HG02852 (cell line): ENCODE measurements around the gene FALEC.

ENCODE experiments used
- ATAC-seq: cut with Tn5 transposase; IDR thresholded peaks from one replicate; pipeline ENCODE4 v1.9.1; 2021; ENCODE audit warnings: mild to moderate bottlenecking, moderate library complexity; ENCODE audit not compliant: unreplicated experiment

FALEC gene

DNA sequence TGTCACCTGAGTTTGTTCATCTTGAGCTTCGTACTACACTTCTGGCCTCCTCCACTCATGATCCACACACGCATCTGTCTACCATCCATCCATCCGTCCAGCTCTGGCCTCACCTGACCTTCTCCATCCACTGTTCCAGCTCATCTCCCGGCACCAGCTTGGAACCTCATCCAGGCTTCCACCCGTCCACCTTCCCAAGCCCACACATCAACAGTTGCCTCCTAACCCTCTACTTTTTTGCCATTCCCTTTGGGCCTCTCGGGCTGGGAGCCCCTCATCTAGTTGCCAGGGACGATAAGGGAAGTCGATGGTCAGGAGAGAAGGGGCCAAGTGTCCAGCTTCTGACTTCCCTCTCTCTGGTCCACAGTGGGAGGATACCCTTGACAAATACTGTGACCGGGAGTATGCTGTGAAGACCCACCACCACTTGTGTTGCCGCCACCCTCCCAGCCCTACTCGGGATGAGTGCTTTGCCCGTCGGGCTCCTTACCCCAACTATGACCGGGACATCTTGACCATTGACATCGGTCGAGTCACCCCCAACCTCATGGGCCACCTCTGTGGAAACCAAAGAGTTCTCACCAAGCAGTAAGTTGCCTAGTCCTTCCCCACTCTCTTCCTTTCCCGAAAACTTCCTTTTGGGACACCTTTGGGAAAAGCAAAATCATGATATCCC, 3.4 kb upstream of the FALEC start:
- ATAC-seq = no peak

DNA sequence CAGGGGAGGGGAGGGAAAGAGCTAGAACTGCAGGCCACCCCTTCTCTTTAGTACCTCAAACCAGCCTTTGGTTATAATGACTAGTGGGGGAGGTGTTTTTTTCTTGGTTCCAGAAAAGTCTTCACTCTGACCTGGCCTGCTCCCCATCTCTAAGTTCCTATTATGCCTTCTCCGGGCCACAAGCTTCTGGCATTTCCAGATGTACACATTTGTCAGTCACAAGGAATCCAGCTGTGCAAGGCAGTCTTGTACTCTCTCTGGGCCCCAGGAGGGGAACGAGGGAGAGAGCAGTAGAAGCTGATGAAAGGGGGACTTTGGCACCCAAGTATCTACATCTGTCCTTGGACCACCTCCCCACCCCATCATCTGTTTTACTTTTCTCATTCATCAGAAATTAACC, 2.7 kb upstream of the FALEC start:
- ATAC-seq = no peak

DNA sequence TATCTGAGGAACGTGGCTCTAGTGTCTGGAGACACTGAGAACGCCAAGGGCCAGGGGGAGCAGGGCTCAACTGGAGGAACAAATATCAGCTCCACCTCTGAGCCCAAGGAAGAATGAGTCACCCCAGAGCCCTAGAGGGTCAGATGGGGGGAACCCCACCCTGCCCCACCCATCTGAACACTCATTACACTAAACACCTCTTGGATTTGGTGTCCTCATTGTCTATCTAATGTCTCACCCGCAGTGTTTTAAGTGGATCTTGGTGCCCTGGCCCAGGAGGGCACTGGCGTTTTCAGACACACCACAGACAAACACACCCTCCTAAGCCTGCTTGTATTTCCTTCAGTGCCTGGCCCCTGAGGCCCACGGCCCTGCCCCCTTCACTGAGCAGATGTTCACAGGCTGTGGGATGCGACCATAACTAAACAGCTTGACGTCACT, 2.2 kb upstream of the FALEC start:
- no peak for ATAC-seq

DNA sequence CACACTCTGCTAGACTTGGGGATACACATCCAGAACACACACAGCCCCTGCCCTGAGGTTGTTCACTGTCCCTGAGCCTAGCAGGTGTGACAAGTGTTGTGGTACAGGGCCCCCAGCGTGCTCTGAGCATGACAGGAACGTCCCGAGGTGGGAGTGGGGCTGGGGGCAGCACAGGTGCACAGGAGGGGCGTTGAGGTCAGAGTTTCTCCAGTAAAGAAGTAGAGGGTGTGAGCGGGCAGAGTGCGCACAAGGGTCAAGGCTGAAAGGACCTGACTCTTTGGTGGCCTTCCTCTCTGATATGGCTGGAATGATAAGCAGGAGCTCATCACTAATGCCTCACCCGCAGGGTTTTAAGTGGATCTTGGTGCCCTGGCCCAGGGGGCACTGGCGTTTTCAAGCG, 1.3 kb upstream of the FALEC start:
- ATAC-seq = no peak

DNA sequence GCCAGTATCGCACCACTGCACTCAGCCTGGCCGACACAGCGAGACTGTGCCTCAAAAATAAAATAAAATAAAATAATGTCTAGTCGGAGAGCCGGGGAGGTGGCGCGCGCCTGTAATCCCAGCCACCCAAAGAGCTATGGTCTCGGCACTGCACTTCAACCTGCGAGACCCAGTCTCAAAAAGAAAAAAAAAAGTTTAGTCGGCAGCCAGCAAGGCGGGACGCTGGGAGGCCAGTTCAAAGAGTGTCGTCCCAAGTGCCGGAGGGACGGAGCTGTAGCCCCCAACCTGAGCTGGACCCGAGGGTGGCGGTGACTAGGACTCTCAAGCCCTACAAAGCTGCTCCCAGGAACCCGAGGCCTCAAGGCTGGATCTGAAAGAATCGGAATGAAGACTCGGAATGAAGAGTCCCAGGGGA, 632 bp upstream of the FALEC start:
- no peak for ATAC-seq

DNA sequence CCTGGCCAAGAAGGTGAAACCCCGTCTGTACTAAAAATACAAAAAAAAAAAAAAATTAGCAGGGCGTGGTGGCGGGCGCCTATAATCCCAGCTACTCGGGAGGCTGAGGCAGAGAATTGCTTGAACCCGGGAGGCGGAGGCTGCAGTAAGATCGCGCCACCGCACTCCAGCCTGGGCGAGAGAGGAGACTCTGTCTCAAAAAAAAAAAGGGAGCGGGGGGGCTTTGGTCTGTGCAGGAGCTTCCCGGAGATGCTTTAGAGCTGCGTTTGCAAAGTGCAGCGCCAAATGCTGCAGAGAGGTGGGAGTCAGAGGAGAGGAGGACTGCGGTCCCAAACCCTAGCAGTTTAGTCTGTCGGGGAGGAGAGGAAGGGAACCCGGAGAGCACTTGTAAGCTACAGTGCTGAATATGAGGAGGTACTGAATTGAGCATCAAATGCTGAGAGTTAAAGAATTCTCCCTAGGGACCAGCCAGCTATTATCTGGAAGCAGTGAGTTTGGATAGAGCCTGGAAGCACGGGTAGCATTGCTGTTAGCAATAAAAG, 569 bp downstream of the FALEC start:
- ATAC-seq = no peak

DNA sequence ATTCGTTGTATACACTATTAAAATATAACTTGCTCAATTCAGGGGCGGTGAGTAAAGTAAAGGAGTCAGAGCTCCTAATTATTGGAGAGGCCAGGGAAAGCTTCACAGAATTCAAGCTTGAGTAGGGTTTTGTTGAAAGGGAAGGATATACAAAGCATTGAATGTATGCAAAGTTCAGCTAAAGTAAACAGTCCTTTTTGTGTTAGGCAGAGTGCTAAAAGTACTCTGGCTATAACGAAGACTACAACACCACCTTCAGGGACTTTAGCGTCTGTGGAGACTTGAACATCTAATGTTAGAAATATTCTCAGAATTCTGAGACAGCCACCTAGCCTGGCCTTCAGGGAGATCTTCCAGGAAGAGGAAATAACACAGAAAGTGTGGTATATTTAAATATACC, 1.1 kb downstream of the FALEC start:
- no peak for ATAC-seq

DNA sequence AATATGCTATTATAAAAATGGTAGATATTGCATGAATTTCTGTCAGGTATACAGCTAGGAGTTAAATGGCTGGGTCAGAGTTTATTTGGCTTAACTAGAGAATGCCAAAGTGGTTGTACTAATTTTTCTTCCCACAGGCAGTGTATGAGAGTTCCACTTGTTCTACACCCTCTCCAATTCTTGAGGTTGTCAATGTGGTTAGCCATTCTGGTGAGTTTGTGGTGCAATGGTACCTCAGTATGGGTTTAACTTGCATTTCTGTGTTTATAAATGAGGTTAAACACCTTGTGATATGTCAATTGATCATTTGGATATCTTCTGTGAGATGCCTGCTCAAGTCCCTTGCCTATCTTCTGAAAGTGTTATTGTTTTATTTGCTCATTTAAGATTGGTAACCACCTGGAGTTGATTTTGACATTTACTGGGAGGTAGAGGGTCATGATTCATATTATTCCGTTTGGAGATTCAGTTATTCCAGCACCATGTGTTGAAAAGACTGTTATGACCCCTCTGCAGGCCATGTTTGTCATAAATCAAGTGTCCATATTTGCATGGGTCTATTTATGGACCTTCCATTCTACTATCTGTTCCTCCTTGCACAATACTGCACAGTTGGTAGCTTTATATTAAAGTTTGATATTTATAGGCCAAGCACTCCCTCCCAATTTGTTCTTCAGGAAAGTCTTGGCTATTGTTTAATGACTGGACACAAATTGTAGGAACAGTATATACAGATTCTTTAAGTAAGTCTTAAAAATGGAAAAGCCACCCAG, 5.8 kb downstream of the FALEC start:
- ATAC-seq = no peak

DNA sequence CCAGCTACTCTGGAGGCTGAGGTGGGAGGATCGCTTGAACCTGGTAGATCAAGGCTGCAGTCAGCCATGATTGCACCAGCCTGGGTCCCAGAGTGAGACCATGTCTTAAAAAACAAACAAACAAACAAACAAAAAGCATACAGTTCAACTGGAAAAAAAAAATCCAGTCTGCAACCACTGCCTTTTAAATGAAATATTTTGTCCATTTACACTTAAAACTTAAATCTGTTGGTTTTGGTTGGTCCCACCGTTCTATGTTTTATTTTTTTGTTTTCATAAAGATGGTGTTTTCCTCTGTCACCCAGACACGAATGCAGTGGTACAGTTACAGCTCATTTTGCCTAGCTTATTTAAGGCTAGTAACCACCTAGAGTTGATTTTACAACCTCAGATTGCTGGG, 9.8 kb downstream of the FALEC start:
- ATAC-seq = no peak

DNA sequence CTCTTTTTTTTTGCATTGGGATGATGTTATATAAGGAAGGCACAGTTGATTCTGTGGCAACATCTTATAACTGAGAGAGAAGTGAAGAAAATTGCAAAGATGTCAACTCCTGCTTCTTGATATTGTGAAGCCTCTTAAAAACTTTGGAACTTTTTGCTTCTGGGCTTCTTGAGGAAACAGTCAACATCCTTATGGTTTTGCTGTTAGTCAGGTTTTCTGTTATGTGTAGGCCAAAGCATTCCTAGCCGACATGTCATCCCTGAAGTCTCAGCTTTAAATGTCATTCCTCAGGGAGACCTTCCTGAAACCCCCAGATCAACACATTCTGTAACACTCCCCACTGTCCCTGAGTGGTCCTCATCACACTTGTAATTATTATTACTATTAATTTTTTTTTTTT, 12.6 kb downstream of the FALEC start:
- no peak for ATAC-seq

DNA sequence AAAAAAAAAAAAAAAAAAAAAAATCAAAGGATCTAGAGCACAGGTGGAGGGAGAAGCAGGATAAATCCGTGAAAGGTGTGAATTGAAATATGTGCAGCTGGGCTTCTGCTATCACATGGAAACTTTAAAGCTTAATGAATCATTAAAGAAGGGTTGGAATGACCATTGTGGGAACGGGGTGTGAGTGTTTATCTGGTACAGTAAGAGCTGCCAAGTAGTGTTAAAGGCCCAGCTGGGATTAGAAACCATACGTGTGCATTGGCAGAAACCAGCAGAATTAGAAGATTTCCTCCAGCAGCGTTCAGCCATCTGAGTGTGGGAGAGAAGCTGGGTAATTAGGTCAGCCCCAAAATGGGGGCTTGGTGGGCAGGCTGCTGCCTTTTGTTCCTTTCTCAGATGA, 13.5 kb downstream of the FALEC start:
- ATAC-seq = no peak

DNA sequence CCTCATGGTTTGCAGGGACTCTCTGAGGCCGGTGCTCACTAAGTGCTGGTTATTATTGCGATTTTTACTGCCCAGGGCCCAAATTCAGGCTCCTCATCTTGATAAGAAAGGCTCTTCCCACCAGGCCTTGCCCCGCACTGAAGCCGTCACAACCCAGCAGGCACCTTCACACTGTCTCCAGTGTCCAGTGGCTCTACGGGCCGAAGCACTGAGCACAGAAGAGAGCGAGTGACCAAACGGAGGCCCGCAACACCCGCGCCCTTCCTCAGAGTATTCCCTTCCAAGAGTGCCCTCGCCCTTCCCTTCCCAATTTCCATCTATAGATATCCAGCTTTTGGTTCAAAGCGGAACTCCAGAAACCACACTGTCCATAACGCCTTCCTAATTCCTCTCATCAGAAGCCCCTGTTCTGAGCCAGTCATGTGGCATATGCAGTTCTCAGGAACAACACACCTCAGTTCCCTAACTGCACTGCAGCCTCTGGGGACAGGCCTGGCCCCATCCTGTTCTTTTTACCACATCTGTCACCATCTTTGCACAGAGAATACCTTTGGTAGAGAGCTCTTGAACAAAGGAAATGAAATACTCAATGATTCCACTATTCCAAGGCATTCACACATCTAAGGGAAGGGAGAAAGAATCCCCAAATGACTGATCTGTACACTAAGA, 15.1 kb downstream of the FALEC start:
- no peak for ATAC-seq

DNA sequence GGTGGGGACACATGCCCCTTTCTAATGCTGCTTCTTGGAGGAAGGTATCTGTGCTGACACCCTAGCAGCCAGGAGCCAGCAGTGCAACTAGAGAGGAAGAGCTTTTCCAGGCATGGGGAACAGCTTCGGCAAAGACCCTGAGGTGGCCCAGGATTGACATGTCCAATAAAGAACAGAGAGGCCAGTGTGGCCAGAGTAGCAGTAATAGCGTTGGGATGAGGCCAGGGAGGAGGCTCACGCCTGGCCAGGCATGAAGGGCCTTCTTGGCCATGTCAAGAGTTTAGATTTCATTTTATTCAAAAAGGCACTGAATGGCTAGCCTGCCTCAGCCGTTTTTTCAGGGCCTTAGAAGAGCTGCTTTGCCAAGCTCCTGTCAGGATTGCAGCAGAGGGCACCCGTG, 17.3 kb downstream of the FALEC start:
- ATAC-seq = no peak

DNA sequence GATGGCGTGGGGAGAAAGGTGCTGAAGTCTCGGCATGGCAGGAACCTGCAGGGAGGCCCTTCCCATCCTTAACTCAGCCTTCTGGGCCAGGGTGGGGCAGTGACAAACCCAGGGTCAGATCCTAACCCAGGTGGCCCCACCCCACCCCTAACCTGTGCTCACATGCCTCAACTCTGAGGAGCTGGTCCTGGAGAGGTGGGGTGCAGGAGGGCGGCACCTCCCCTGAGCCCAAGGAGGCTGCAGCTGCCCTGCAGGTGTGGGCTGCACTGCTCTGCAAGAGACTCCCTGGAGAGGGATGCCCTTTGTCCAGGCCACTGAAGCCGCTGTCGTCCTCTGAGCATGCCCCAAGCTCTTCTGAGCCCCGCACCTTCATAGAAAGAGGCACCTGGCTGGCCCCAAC, 18.4 kb downstream of the FALEC start:
- no peak for ATAC-seq

DNA sequence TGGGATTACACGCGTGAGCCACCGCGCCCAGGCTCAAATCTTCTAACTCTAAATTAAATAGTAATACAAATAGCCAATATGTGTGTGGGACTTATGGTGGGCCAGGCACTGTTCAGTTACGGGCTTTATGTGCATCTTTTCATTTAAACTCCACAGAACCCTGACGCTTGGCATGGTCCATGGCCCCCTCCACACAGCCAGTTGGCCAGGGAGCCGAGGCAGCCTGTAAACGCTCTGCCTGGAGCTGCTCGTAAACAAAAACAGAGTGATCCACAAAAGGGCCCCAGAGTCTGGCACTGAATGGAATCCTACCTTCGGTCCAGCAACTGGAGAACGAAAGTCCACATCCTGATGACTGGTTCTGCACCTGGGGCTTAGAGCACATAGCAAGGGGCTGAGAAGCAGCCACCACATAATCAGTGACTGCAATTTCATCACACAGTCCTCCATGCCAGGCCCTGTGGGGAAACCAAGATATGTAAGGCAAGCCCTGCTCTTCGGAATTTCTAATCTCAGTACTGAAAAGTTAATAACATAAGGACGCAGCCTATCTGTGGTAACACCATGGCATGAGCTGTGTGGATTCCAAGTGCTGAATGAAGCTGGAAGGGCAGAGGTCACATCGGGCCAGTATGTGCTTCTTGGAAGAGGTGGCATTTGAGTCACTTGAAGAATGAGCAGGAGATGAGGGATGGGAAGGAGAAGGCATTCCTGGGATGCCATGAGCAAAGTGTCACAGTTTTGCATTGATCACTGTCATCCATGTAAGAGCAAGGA, 20.1 kb downstream of the FALEC start:
- no peak for ATAC-seq

DNA sequence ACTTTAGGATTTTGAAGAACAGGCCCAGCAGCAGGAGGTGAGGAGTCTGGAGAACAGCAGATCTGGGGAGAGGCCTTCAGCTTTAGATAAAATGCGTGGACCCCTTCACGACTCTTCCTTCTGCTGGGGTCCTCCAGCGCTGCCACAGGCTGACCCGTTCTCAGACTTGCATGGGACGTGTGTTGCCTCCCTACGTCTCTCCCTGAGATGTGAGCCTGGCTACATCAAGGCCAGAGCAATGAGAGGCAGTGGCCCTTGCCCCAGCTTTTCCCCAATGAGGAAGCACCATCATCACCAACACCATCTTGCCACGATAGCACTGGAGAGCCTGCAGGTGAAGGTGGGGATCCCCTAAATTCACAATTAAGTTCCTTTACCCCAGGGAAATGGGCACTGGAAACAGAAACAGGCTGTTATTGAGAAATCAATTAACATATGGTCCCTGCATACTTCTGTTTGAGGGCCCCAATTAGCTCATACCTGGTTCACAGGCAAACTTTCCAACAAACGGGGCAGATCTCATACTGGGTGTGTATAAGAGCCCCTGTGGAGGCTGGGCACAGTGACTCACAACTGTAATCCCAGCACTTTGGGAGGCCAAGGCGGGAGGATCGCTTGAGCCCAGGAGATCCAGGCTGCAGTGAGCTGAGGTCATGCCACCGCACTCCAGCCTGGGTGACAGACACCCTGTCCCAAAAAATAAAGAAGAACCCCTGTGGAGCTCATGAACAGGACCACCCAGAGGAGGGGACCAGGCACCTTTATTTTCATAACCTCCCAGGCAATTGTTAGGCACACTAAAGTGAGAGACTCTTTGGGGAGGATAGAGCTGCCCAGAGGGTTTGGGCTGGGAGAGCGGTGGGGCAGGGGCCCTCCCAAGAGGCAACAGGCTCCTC, 21.5 kb downstream of the FALEC start:
- ATAC-seq = no peak

DNA sequence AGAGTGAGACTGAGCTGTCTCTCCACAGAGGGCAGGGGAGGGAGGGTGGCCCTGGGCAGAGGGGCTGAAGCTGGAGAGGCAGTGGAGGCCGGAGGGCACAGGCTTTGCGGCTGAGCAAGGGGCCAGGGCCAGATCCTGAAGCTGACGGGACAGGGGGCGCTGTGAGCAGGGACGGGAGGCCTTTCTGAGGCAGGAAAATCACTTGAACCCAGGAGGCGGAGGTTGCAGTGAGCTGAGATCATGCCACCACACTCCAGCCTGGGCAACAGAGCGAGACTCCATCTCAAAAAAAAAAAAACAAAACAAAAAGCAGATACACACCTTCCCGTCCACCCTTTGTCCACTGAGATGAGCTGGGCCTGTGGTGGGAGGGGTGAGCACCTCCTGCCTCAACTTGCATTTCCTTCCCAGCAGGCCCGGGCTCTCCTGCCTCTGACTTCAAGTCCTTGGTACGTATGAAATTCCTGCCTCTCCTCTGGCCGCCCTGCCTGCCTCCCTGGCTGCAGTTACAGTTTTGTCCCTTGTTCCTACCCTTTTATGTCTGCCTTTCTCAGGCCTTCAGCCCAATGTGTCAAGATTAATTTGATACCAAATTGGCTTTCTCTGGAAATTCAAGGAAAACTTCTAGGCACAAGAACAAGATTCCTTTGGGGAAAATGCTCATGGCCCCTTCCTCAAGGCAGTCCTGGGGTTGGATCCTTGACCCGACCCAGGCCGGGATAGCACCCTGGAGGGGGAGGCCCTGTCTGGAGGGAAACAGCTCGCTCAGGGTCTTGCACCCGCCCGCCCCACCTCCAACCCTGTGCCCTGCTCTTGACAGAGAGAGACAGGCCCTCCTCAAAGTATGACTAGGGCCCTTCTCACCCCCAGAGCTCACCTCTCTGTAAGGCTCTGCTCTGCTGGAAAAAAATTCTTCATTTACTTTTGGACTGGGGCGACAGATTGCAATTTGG, 22.5 kb downstream of the FALEC start:
- no peak for ATAC-seq

DNA sequence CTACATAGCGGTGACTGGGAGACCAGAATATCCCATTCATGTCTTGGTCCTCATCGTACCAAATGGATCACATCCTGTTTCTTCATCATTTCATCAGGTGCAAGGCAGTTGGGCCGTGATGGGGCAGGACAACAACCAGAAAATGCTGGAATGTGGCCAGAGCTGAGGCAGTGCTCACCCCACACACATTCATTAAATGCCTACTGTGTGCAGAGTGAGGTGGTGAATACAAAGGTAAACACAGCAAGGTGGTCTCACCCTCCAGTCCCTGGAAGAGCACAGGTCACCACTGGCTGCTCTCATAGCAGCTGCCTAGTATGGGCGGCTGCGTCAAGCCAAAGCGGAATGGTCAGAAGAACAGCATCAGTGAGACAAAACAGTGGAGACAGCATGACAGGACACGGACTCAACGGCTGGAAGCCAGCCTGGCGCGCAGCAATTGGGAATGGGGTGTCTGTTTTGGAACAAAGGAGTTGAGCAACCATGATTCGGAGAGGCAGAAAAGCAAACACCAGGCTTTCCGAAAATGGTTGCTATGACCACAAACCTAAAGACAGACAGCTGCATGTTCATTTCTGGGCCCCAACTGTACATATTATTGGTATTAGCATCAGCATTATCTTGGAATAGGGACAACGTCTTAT, 28.1 kb downstream of the FALEC start:
- ATAC-seq = no peak
